IMR-90 (cell line): ENCODE data around the gene KLC1. TPM values are rescaled to one million over a fixed set of nuclear protein-coding genes. Genes with fewer than 3 reads are reported as not detected.

Source experiments
- ATAC-seq: fragments of 200-7000 bp; cut with Tn5 transposase; 2 replicates; pipeline ENCODE4 v1.9.1; 2020; ENCODE audit warnings: low read depth, mild to moderate bottlenecking, moderate library complexity
- BruUV-seq: library from RNA; stranded (reverse); fragments of 400-500 nt; replicated peaks from 2 replicates; lab custom pipeline; 2021; lab: Mats Ljungman, UMichigan
- CTCF ChIA-PET: fragments of 300-600 bp; formaldehyde crosslinking; extraction: SDS; loops from one replicate; lab custom pipeline; 2021; ENCODE audit warnings: antibody characterized with exemption; lab: Yijun Ruan, JAX
- POLR2A ChIA-PET: fragments of 300-600 bp; sonication (Branson Sonifier 250); formaldehyde crosslinking; loops from one replicate; lab custom pipeline; 2022; ENCODE audit warnings: antibody characterized with exemption; ENCODE audit not compliant: unreplicated experiment; lab: Charles Lee
- DNase-seq: peaks from one replicate; pipeline ENCODE4 v3.0.0; 2013
- H2AFZ ChIP-seq: replicated peaks from 2 replicates; pipeline ENCODE3; 2013; ENCODE audit warnings: low read length, mild to moderate bottlenecking; ENCODE audit not compliant: poor library complexity
- H2AK5ac ChIP-seq: 2 replicates; pipeline ENCODE4 v1.6.1; 2013; ENCODE audit warnings: low read depth, low read length, inconsistent platforms
- H2AK9ac ChIP-seq: replicated peaks from 2 replicates; pipeline ENCODE3; 2013; ENCODE audit warnings: mild to moderate bottlenecking, low read depth, low read length, moderate library complexity; ENCODE audit not compliant: poor library complexity
- H2BK120ac ChIP-seq: 2 replicates; pipeline ENCODE4 v1.6.1; 2013; ENCODE audit warnings: low read depth, low read length, inconsistent platforms
- H2BK15ac ChIP-seq: 3 replicates; pipeline ENCODE4 v1.6.1; 2013; ENCODE audit warnings: low read depth, low read length, inconsistent platforms
- H2BK20ac ChIP-seq: 2 replicates; pipeline ENCODE4 v1.6.1; 2013; ENCODE audit warnings: low read depth, mild to moderate bottlenecking, inconsistent platforms, low read length, moderate library complexity
- H2BK5ac ChIP-seq: 2 replicates; pipeline ENCODE4 v1.6.1; 2013; ENCODE audit warnings: mild to moderate bottlenecking, low read depth, low read length, inconsistent platforms; ENCODE audit not compliant: poor library complexity, severe bottlenecking
- H3K14ac ChIP-seq: replicated peaks from 2 replicates; pipeline ENCODE4 v1.6.1; 2013; ENCODE audit warnings: low read depth, low read length, inconsistent platforms
- H3K18ac ChIP-seq: 2 replicates; pipeline ENCODE4 v1.6.1; 2013; ENCODE audit warnings: low read depth, low read length, control low read depth
- H3K23ac ChIP-seq: 2 replicates; pipeline ENCODE4 v1.6.1; 2013; ENCODE audit warnings: low read depth, low read length, inconsistent platforms
- H3K27ac ChIP-seq: 2 replicates; pipeline ENCODE4 v1.5.1; 2013; ENCODE audit warnings: mild to moderate bottlenecking, control low read depth, low read length; ENCODE audit not compliant: insufficient read depth
- H3K27me3 ChIP-seq: 2 replicates; pipeline ENCODE4 v1.6.1; 2013; ENCODE audit warnings: low read length; ENCODE audit not compliant: control insufficient read depth, insufficient read depth
- H3K36me3 ChIP-seq: 2 replicates; pipeline ENCODE4 v1.6.1; 2013; ENCODE audit warnings: low read length, mixed read lengths; ENCODE audit not compliant: control insufficient read depth, insufficient read depth
- H3K4ac ChIP-seq: 2 replicates; pipeline ENCODE4 v1.6.1; 2013; ENCODE audit warnings: low read depth, low read length, inconsistent platforms
- H3K4me1 ChIP-seq: 2 replicates; pipeline ENCODE4 v1.6.1; 2013; ENCODE audit warnings: low read length, mixed read lengths; ENCODE audit not compliant: control insufficient read depth, insufficient read depth
- H3K4me2 ChIP-seq: 2 replicates; pipeline ENCODE4 v1.6.1; 2013; ENCODE audit warnings: low read depth, mild to moderate bottlenecking, control low read depth, low read length, moderate library complexity
- H3K4me3 ChIP-seq: 2 replicates; pipeline ENCODE4 v1.5.1; 2013; ENCODE audit warnings: low read depth, mild to moderate bottlenecking, control low read depth, low read length, moderate library complexity; ENCODE audit not compliant: insufficient read depth
- H3K56ac ChIP-seq: 2 replicates; pipeline ENCODE4 v1.6.1; 2013; ENCODE audit warnings: low read length, inconsistent platforms; ENCODE audit not compliant: insufficient read depth; ENCODE audit errors: extremely low read depth
- H3K79me1 ChIP-seq, 2 experiments: 2 replicates each; pipeline ENCODE4 v1.6.1; 2013; ENCODE audit warnings: low read length in 2 of 2, inconsistent platforms in 1 of 2, low read depth in 1 of 2
- H3K9ac ChIP-seq: 2 replicates; pipeline ENCODE4 v1.6.1; 2013; ENCODE audit warnings: low read depth, low read length, control low read depth
- H3K9me1 ChIP-seq: 2 replicates; pipeline ENCODE4 v1.6.1; 2013; ENCODE audit warnings: low read length, inconsistent platforms; ENCODE audit not compliant: insufficient read depth
- H3K9me3 ChIP-seq: 2 replicates; pipeline ENCODE4 v1.6.1; 2013; ENCODE audit warnings: low read length; ENCODE audit not compliant: control insufficient read depth, insufficient read depth
- H4K20me1 ChIP-seq: 2 replicates; pipeline ENCODE4 v1.6.1; 2013; ENCODE audit warnings: low read length, inconsistent platforms; ENCODE audit not compliant: insufficient read depth
- H4K5ac ChIP-seq: 2 replicates; pipeline ENCODE4 v1.6.1; 2013; ENCODE audit warnings: mild to moderate bottlenecking, low read depth, low read length, control low read depth
- H4K8ac ChIP-seq, 2 experiments: 2 replicates each; pipeline ENCODE4 v1.6.1; 2013; ENCODE audit warnings: low read depth in 2 of 2, low read length in 2 of 2, control low read depth in 1 of 2, inconsistent platforms in 1 of 2
- H4K91ac ChIP-seq: 2 replicates; pipeline ENCODE4 v1.6.1; 2013; ENCODE audit warnings: low read depth, low read length, inconsistent platforms; ENCODE audit not compliant: insufficient read depth
- BHLHE40 ChIP-seq: fragments of 150-350 bp; IDR thresholded peaks from 2 replicates; pipeline ENCODE4 v1.6.1; 2016; ENCODE audit warnings: mild to moderate bottlenecking, low read depth, low read length
- CEBPB ChIP-seq: IDR thresholded peaks from 2 replicates; pipeline ENCODE4 v1.6.1; 2012; ENCODE audit warnings: low read depth, low read length, improper control_type of control experiment
- CHD1 ChIP-seq: IDR thresholded peaks from 2 replicates; pipeline ENCODE4 v1.6.1; 2012; ENCODE audit warnings: low read depth, low read length, improper control_type of control experiment
- FOS ChIP-seq: fragments of 150-350 bp; IDR thresholded peaks from 2 replicates; pipeline ENCODE4 v1.6.1; 2016; ENCODE audit warnings: low read depth, low read length
- MAFK ChIP-seq: IDR thresholded peaks from 2 replicates; pipeline ENCODE4 v1.6.1; 2012; ENCODE audit warnings: low read depth, low read length, improper control_type of control experiment
- MAZ ChIP-seq: IDR thresholded peaks from 2 replicates; pipeline ENCODE4 v1.6.1; 2012; ENCODE audit warnings: low read depth, mild to moderate bottlenecking, low read length, improper control_type of control experiment, moderate library complexity, borderline replicate concordance
- MXI1 ChIP-seq: IDR thresholded peaks from 2 replicates; pipeline ENCODE4 v1.6.1; 2012; ENCODE audit warnings: low read depth, mild to moderate bottlenecking, low read length, moderate library complexity, borderline replicate concordance
- NFE2L2 ChIP-seq: fragments of 150-350 bp; IDR thresholded peaks from 2 replicates; pipeline ENCODE4 v1.6.1; 2016; ENCODE audit warnings: low read depth, mild to moderate bottlenecking, low read length
- POLR2A ChIP-seq: IDR thresholded peaks from 2 replicates; pipeline ENCODE4 v1.6.1; 2012; ENCODE audit warnings: mild to moderate bottlenecking, low read depth, low read length
- RAD21 ChIP-seq: IDR thresholded peaks from 2 replicates; pipeline ENCODE4 v1.6.1; 2012; ENCODE audit warnings: low read length, improper control_type of control experiment
- RCOR1 ChIP-seq: IDR thresholded peaks from 2 replicates; pipeline ENCODE4 v1.6.1; 2012; ENCODE audit warnings: mild to moderate bottlenecking, low read length, improper control_type of control experiment; ENCODE audit not compliant: insufficient replicate concordance
- RFX5 ChIP-seq: IDR thresholded peaks from 2 replicates; pipeline ENCODE4 v1.8.0; 2012; ENCODE audit warnings: low read depth, mild to moderate bottlenecking, low read length, moderate library complexity
- SMC3 ChIP-seq: fragments of 150-350 bp; IDR thresholded peaks from 2 replicates; pipeline ENCODE4 v1.6.1; 2016; ENCODE audit warnings: low read depth, mild to moderate bottlenecking, antibody characterized with exemption, low read length, moderate library complexity
- WGBS, 2 experiments: methylation state at CpG; one replicate each; pipeline versions ENCODE4 v1.1.5 to v1.1.7; 2013; ENCODE audit warnings: missing lambda C conversion rate in 2 of 2; ENCODE audit not compliant: insufficient read length in 1 of 2; ENCODE audit errors: extremely low coverage in 2 of 2; 5-methylcytosine and 5-hydroxymethylcytosine counted together
- dilution Hi-C: fragments of 300-500 bp; cut with HindIII; formaldehyde crosslinking; loops from one replicate; pipeline ENCODE4 v1.14.3; 2018; ENCODE audit warnings: low sequenced_read_pairs; ENCODE audit not compliant: unreplicated experiment
- in situ Hi-C: fragments of 300-500 bp; cut with MboI; formaldehyde crosslinking; loops from 3 replicates; pipeline ENCODE4 v1.14.3; 2019; ENCODE audit warnings: low sequenced_read_pairs, inconsistent platforms, mixed read lengths
- intact Hi-C: fragments of 100-400 bp; cut with micrococcal nuclease; formaldehyde crosslinking; loops from 2 replicates; pipeline ENCODE4 v1.10.0; 2022
- polyA plus RNA-seq, 3 experiments: library from polyadenylated mRNA; depleted of rRNA; stranded (reverse); fragments of >200 nt; gene quantifications; 2 replicates each; pipeline ENCODE4 v1.2.3, GENCODE V29; 2012; ENCODE audit warnings: low replicate concordance in 1 of 3
- total RNA-seq: library from RNA; depleted of rRNA; stranded (reverse); fragments of >200 nt; gene quantifications from 2 replicates; pipeline ENCODE4 v1.2.3, GENCODE V29; 2012
- TF ChIP-seq, protein P1 (sequence below): fragments of 150-350 bp; IDR thresholded peaks from 2 replicates; pipeline ENCODE4 v1.6.1; 2016; ENCODE audit warnings: low read depth, mild to moderate bottlenecking, low read length, moderate library complexity, borderline replicate concordance
- TF ChIP-seq, protein P2 (sequence below): conservative IDR thresholded peaks from 2 replicates; pipeline ENCODE4 v1.5.1; 2012; ENCODE audit warnings: mild to moderate bottlenecking, low read depth, low read length, improper control_type of control experiment
- TF ChIP-seq, protein P3 (sequence below): fragments of 150-350 bp; IDR thresholded peaks from 2 replicates; pipeline ENCODE4 v1.6.1; 2017; ENCODE audit warnings: mild to moderate bottlenecking, antibody characterized with exemption, low read length, low read depth

The KLC1 gene
- total and polyA plus RNA-seq, 2 of the 4 experiments (the other 2 are of a cell fraction), result 101 to 157 TPM

DNA sequence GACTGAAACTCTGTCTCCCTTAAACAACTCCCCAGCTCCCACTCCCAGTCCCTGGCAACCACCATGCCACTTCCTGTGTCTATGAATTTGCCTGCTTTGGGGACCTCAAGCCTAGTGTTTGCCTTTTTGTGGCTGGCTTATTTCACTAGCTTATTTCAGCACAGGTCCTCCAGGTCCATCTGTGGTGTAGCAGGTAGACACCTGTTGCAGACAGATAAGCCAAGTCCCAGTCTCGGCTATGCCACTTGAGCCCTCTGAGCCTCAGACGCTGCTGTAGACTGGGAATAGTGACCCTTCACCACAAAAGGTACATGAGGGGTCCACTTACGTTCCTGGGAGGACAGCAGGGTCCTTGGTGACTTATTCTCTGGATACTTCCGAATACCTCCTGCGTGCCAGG, 24.4 kb upstream of the KLC1 start:
- peaks cover 9% of the 10 kb centered on the region; the same call in 1 of the 2 replicates for H3K4me1 ChIP-seq
- no peak for TF ChIP-seq MAZ
- TF ChIP-seq, protein P1, sequence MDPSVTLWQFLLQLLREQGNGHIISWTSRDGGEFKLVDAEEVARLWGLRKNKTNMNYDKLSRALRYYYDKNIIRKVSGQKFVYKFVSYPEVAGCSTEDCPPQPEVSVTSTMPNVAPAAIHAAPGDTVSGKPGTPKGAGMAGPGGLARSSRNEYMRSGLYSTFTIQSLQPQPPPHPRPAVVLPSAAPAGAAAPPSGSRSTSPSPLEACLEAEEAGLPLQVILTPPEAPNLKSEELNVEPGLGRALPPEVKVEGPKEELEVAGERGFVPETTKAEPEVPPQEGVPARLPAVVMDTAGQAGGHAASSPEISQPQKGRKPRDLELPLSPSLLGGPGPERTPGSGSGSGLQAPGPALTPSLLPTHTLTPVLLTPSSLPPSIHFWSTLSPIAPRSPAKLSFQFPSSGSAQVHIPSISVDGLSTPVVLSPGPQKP, result no peak
- TF ChIP-seq, protein P2, sequence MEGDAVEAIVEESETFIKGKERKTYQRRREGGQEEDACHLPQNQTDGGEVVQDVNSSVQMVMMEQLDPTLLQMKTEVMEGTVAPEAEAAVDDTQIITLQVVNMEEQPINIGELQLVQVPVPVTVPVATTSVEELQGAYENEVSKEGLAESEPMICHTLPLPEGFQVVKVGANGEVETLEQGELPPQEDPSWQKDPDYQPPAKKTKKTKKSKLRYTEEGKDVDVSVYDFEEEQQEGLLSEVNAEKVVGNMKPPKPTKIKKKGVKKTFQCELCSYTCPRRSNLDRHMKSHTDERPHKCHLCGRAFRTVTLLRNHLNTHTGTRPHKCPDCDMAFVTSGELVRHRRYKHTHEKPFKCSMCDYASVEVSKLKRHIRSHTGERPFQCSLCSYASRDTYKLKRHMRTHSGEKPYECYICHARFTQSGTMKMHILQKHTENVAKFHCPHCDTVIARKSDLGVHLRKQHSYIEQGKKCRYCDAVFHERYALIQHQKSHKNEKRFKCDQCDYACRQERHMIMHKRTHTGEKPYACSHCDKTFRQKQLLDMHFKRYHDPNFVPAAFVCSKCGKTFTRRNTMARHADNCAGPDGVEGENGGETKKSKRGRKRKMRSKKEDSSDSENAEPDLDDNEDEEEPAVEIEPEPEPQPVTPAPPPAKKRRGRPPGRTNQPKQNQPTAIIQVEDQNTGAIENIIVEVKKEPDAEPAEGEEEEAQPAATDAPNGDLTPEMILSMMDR, result no peak
- no peak for TF ChIP-seq MAFK
- TF ChIP-seq BHLHE40, result no peak
- no peak for TF ChIP-seq CHD1
- TF ChIP-seq RCOR1, result no peak
- TF ChIP-seq, protein P3, sequence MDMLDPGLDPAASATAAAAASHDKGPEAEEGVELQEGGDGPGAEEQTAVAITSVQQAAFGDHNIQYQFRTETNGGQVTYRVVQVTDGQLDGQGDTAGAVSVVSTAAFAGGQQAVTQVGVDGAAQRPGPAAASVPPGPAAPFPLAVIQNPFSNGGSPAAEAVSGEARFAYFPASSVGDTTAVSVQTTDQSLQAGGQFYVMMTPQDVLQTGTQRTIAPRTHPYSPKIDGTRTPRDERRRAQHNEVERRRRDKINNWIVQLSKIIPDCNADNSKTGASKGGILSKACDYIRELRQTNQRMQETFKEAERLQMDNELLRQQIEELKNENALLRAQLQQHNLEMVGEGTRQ, result no peak
- no peak for TF ChIP-seq MXI1
- TF ChIP-seq RAD21, result no peak
- no peak for TF ChIP-seq FOS
- TF ChIP-seq NFE2L2, result no peak
- TF ChIP-seq SMC3, result no peak
- no peak for TF ChIP-seq CEBPB
- no peak for TF ChIP-seq POLR2A
- TF ChIP-seq RFX5, result no peak
- no peak overlapping the region for H2AK9ac ChIP-seq
- in situ Hi-C loops, result no loop called here
- H3K9ac ChIP-seq, result no peak overlapping the region
- whole genome bisulfite sequencing, 2 experiments, result 100% methylated on average over 2 of the region's 5 CpGs; no CpG with 5 or more reads in 1 of the 2 experiments
- H3K23ac ChIP-seq, result no peak overlapping the region; the same call in 1 of the 2 replicates
- 0 out of 2 replicates have a peak, but pooled peaks cover 5% of the 10 kb centered on the region for H3K9me1 ChIP-seq
- peaks cover 17% of the 10 kb centered on the region for H4K20me1 ChIP-seq
- intact Hi-C loops, result no loop called here
- no peak overlapping the region for H3K27ac ChIP-seq
- ChIA-PET CTCF (no interaction called here), POLR2A (no interaction called here)
- DNase-seq (no peak), ATAC-seq (no peak)
- H3K36me3 ChIP-seq, result no peaks in the 10 kb centered on the region
- H3K14ac ChIP-seq, result no peak overlapping the region
- H2AFZ ChIP-seq, result no peak overlapping the region
- H3K9me3 ChIP-seq, result no peaks in the 10 kb centered on the region
- no peaks in the 10 kb centered on the region; the same call in 1 of the 2 replicates for H3K27me3 ChIP-seq
- H3K18ac ChIP-seq, result no peak overlapping the region
- dilution Hi-C loops, result no loop called here
- no TSS peak for BruUV-seq
- H4K8ac ChIP-seq, result no peak overlapping the region
- H4K91ac ChIP-seq, result no peak overlapping the region
- H3K4ac ChIP-seq, result no peak overlapping the region
- H3K79me1 ChIP-seq, result no peaks in the 10 kb centered on the region
- no peak overlapping the region for H2BK20ac ChIP-seq
- H3K4me3 ChIP-seq, result no peak overlapping the region
- H3K56ac ChIP-seq, result no peak overlapping the region
- H4K5ac ChIP-seq, result no peak overlapping the region
- H2BK120ac ChIP-seq, result no peak overlapping the region
- H3K4me2 ChIP-seq, result no peak overlapping the region
- H2BK5ac ChIP-seq, result no peak overlapping the region
- H2BK15ac ChIP-seq, result no peak overlapping the region
- H2AK5ac ChIP-seq, result no peak overlapping the region
